Activated naive CD4-positive, alpha-beta T cell treated with anti-CD3 and anti-CD28 coated beads, Interleukin-2, amount 50 U/mL, for 16 hours (primary cell): ENCODE measurements around the gene FGD5.
"Not testable (repeated sequence)": the region's sequence is repeated elsewhere in the genome, so short reads cannot be mapped to it uniquely, and the experiment has no call there.

Source experiments
- DNase-seq: peaks from one replicate; pipeline ENCODE4 v3.0.0-alpha.2; 2020

The FGD5 gene

DNA sequence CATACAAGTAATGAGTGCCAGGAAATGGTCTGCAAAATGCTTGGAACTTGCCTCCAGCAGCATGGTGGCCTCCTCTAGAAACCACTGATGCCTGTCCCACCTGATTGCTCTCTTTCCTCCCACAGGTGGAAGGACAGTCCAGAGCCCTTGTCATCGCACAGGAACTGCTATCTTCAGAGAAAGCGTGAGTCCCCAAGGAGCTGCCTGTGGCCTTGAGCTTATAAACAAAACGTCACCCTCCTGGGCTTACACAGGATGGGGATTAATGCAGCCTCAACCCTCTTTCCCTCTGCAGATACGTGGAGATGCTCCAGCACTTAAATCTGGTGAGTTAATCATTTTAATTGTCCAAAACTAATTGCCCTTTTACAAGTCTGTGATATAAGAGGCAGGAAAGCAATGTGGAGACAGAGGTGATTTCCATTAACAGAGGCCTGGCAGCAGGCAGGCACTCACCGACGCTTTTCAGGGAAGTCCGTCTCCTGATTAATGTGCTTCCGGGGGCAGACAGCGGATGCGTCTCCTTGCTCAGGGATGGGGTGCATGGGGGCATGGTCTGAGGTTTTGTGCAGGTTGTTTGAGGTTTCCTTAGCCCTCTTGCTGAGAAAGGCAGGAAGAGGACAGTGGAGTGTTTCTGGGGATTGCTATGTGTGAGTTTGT, 61.8 kb downstream of the FGD5 start:
- no peak for DNase-seq

DNA sequence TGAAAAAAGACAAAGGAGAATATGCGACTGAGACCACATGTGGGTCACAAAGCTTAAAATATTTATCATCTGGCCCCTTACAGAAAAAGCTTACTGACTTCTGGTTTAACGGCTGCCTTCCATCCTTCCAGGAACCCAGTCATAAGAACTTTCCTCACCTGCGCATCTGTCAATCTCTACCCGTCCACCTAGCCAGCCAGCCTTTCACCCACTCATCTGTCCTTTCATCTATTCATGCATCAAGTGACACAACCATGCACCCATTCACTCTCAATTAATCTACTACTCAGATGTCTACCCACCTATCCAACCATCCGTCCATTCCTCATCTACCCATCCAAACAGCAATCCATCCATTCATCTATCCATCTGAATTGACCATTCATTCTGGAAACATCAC, 64.5 kb downstream of the FGD5 start:
- DNase-seq, result no peak

DNA sequence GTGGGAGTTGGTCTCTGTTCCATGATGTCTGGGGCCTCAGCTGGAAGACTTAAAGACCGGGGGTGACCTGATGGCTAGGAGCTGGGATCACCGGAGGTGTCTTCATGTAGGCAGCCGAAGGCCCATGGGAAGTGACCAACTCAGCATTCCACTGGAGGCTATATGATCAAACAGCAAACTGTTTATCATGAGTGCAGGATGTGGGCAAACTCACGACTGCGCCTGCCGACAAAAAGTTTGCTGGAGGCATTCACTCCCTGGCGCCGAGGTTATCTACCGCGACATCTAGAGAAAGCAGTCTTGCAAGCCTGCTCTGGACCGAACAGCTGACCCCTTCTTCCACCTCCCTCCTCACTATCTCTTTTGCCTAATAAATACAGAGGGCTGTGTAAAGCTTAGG, 65.9 kb downstream of the FGD5 start:
- peak; percentile 23 for DNase-seq

DNA sequence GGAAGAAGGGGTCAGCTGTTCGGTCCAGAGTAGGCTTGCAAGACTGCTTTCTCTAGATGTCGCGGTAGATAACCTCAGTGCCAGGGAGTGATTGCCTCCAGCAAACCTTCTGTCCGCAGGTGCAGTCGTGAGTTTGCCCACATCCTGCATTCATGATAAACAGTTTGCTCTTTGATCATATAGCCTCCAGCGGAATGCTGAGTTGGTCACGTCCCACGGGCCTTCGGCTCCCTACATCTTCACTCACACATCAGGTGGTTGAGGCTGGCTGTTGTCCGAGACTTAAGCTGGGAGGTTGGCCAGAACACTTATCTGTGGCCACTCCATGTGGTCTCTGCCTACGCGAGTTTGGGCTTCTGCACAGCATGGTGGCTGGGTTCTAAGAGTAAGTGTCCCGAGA, 66.5 kb downstream of the FGD5 start:
- no peak for DNase-seq

DNA sequence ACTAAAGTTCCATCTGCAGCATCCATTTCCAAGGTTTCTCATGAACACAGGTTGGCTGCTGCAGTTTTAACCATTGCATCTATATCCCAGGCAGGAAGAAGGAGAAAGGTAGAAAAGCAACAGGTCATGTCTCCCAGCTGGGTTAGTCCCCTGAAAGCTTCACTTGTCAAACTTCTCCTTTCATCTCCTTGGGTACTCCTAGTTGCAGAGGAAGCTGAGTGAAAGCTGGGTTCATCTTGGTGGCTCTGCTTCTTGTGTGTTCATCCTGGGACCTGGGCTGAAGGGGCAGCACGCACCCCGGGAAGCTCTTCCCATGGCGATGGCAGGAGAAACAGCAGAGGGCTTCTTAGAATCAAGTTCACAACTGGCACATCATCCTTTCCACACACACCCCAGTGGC, 67.3 kb downstream of the FGD5 start:
- DNase-seq, result no peak

DNA sequence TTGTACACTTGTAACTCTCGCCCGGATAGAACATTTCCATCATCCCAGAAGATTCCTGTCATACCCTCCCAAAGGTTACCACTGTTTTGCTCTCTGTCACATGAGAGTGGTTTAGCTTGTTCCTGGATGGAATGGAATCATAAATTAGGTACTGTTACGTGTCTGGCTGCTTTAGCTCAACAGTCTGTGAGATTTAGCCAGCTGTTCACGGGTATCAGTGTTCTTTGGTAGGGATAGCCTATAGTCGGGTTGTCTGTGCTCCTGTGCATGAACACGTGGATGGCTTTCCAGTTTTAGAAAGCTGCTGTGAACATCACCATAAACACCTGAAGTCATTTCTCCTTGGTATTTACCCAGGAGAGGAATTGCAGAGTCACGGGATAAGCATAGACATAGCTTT, 70.4 kb downstream of the FGD5 start:
- DNase-seq, result no peak

DNA sequence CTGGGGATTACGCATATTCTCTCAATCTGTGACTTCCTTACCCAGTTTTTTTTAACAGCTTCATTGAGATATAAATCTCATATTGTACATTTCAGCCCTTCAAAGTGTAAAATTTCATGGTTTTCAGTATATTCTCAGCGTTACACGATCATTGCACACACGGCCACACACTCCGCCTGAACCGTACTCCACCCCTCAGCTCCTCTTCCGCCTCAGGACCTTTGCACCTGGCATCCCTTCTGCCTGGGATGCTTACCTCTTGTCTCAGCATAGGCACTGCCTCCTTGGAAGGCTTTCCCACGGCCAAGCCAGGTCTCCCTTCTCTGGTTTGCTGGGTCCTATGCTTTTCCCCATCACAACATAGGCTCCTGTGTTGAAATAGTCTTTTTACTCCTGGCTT, 71.2 kb downstream of the FGD5 start:
- no peak for DNase-seq

DNA sequence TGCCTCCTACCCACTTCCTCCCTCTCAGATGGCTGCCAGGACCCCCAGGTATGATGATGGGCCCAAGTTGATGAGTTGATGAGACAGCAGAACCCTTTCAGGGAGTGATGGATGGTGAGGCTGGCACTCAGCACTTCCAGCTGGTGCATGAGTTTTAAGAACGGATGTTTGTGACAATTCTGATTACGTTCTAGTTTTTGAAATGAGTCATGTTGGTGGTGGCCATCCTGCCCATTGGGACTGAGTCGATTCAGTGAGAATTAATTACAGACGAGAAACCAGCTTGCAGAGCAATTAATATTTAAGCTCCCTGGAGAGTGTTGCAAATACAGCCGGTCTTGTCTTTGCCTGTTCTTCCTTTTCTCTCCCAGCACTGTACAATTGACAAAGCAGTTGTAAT, 71.7 kb downstream of the FGD5 start:
- no peak for DNase-seq

DNA sequence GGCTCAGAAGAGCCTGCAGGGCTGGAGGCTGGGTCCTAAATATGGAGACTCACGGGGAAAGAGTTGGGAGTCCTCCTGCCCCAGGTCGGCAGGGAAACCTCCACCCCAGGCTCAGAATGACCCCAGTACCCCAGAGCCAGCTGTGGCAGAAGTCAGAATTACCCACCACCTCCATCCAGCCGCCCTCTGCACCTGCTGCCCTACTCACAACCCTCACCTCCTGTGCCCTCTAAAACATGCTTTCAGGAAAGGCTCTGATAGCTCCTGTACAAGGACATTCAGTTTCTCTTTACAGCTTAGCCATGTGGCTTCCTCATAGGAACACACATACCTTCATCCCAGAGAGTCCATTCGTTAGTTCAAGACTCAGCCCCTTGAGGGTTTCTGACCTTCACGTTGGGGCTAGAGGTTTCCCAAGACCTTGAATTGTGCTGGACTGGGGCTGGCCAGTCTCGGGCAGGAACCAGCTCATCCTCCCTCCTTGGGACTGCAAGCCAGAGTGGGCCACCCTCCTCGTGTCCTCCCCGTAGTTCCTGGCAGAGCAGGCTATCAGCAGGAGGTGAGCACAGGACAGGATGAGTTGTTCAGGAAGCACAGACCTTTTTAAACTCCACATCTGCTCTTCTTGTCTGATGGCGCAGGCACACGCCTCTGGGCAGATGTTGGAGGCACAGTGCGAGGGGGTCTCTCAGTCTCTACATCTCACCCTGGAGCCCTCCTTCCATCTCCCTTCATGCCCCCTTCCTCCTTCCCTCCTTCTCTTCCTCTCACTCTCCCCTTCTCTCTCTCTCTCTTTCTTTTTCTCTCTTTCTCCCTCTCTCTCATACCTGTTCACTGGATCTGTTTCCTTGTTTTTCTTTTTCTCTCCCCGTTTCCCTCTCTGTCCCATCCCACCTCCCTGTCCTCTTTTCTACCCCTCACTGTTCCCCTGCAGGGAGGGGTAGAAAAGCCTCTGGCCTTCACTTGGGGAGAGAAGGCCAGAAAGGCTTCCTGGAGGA, 72.7 kb downstream of the FGD5 start:
- no peak for DNase-seq

DNA sequence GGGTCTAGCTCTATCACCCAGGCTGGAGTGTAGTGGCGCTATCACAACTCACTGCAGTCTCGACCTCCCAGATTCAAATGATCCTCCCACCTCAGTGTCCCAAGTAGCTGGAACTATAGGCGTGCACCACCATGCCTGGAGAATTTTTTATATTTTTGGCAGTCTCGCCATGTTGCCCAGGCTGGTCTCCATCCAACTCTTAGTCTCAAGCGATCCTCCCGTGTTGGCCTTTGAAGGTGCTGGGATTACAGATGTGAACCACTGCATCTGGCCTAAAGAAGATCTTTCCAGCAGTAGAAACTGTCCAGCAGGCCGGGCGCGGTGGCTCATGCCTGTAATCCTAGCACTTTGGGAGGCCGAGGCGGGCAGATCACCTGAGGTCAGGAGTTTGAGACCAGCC, 73.5 kb downstream of the FGD5 start:
- no peak for DNase-seq

DNA sequence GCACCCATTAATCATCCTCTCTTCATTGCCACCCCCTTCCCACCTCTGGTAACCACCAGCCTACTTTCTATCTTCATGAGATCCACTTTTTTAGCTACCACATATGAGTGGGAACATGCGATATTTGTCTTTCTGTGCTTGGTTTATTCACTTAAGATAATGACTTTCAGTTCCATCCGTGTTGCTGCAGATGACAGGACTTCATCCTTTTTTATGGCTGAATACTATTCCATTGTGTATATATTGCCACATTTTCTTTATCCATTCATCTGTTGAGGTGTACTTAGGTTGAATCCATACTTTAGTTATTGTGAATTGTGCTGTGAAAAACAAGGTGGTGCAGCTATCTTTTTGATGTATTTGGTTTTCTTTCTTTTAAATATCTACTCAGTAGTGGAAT, 75.3 kb downstream of the FGD5 start:
- DNase-seq, result no peak

DNA sequence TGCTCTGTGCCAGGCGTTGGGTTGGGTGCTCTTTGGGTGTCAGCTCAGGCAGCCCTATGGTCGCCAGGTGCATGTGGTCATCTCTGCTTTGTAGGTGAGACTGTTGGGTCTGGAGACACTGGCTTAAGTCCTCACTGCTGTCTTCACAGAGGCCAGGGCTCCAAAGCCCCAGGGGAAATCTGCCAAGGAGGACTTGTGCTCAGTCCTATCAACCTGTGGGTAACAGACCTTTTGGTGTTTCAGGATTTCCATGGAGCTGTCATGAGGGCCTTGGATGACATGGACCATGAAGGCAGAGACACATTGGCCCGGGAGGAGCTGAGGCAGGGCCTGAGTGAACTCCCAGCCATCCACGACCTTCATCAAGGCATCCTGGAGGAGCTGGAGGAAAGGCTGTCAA, 78.5 kb downstream of the FGD5 start:
- no peak for DNase-seq

DNA sequence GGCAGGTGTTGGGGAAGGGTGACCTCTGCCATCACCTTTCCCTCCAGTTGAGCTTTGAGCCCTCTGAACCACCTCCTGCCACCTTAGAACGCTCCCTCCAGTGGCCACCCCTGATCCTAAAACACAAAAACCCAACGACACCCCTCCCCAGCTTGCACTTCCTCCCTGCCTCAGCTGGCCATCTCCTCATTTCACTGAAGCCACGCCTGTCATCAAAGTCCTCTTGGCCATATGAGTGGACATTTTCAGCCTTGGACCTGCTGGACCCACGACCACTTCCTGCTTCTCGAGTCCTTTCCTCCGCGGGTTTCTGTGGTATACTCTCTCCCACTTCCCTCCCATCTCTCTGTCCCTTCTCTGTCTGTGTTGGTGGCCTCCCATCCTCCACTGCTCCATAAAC, 80.2 kb downstream of the FGD5 start:
- DNase-seq, result no peak

DNA sequence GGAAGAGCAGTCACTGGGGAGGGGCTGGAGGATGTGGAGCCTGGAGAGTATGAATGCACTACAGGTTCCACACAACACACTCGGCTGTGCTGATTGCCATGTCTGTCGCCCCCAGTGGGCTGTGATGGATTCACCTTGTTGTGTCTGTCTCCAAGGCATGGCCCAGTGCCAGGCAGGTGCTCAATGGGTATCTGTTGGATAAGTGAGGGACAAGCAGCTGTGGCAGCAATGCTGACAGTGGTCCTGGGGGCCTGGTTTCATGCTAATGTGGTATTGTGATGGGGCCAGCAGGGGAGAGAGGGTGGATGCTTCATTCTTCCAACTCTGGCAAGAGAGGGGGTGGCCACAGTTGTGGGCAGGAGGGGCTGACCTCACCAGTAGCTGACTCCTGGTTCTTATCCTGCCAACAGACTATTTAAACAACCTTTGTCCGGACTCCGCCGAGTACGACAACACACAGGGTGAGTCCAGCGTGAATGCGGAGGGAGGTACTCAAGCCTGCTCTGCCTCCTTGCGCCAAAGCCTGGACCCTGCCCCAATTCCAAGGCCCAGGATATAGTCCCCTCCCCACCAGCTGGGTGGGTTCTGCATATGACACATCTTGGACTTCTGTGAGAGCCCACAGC, 81.3 kb downstream of the FGD5 start:
- DNase-seq, result no peak

DNA sequence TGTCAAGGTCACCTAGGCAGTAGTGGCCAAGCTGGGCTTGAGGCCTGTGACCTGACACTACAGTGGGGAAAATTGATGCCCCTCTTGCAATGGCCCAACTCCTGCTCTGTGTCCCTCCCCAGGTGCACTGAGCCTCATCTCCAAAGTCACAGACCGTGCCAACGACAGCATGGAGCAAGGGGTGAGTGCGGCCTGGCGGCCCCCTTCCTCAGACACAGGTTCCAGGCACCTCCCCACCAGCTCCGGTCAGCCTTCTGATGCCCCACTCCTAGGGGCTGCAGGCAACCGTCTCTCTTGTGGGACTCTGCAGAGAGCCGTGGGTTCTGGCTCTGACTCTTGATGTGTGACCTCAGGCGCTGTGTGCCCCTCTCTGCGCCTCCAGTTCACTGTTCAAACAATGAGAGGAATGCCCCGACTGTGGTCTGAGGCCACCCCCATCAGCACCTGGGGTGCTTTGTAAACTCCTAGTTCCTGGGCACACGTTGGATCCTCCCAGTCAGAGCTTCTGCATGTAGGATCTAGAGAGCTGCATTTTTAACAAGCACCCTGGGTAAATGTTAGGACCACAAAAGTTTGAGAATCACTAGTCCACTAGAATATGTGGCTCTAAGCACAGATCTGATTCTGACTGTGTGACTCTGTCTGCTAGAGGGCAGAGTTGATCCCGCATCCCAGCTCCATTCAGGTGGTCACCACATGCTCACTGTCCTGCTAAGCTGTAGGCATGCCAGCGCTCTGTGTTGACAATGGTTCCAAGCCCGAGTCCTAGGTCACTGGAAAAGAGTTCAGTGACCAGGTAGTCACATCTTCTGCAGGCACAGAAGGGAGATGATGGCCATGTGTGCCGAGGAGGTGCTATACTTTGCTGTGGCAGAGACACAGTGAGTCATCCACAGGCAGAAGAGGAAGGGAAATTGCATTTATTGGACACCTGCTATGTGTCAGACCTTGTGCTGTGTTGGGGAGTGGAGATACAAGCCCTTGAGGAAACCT, 82.4 kb downstream of the FGD5 start:
- no peak for DNase-seq

DNA sequence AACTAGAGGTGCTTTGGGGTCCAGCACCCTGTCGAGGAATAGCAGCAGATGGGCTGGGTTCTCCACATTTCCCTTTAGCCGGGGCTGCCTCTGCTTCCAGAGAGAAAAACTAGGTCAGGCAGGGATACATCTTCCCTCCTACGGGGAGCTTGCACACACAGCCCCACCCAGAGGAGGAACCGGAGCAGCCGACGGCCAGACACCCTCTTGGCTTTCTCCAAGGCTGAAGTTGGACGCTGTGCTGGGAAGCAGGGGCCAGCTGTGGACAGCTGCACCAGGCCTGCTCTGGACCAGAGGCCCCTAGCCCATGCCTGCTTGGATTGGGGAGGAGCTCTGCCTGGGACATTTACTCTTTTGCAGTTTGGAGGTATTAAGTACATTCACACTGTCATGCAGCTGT, 84.0 kb downstream of the FGD5 start:
- DNase-seq, result no peak

DNA sequence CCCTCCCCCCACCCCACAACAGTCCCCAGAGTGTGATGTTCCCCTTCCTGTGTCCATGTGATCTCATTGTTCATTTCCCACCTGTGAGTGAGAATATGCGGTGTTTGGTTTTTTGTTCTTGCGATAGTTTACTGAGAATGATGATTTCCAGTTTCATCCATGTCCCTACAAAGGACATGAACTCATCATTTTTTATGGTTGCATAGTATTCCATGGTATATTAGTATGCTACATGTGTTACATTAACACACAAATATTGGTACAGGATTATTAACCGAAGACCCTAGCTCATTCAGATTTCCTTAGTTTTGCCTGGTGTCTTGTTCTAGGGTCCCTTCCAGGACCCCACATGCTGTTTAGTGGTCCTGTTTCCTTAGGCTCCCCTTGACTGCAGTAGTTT, 84.7 kb downstream of the FGD5 start:
- DNase-seq, result not testable (repeated sequence)

DNA sequence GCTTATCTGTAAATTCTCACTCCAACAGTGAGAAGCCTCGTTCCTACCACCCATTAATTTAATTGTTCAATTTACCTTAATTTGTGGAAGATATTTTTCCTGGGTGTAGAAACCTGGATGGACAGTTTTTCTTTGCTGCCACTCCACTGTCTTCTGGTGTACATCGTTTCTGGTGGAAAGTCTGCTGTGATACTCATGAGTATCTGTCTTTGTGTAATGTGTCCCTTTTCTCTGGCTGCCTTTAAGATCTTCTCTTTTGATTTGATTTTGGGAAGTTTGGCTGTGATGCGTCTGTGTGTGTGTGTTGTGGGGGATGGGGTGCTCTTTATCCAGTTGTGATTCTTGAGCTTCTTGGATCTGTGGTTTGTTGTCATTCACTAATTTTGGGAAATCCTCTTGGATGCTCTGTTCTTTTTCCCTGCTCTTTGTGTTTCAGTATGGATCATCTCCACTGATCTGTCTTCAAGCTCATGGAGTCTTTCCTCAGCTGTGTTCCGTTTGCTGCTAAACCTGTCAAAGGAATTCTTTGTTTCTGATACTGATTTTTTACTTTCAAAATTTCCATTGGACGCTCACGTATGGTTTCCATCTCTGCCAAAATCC, 86.4 kb downstream of the FGD5 start:
- no peak for DNase-seq

DNA sequence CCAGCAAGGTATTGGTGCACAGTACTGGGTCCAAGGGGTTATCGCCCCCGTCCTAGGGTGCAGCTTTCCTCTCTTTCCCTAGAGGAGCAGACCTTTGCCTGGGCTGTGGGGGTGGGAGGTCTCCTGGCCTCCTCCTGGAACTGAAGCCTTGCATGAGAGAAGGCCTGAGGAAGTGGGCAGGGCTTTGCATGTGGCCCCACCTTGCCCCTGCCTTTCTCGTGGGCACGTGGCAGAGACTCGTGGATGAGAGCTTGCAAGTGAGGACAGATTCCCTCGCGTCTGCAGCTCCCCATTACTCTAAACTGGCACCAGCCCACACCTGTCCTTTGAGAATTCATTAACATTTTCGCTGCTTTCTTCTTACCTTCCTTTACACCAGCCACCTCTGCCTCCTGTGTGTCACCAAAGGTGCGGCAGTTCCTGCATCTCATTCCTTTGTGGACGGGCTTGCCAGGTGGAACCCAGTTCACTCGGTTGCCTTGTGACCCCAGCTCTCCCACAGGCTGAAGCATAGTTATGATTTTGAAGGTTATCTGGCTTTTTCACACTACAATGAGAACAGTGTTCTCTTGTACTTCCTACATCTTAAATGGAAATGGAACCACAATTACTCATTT, 87.7 kb downstream of the FGD5 start:
- no peak for DNase-seq

DNA sequence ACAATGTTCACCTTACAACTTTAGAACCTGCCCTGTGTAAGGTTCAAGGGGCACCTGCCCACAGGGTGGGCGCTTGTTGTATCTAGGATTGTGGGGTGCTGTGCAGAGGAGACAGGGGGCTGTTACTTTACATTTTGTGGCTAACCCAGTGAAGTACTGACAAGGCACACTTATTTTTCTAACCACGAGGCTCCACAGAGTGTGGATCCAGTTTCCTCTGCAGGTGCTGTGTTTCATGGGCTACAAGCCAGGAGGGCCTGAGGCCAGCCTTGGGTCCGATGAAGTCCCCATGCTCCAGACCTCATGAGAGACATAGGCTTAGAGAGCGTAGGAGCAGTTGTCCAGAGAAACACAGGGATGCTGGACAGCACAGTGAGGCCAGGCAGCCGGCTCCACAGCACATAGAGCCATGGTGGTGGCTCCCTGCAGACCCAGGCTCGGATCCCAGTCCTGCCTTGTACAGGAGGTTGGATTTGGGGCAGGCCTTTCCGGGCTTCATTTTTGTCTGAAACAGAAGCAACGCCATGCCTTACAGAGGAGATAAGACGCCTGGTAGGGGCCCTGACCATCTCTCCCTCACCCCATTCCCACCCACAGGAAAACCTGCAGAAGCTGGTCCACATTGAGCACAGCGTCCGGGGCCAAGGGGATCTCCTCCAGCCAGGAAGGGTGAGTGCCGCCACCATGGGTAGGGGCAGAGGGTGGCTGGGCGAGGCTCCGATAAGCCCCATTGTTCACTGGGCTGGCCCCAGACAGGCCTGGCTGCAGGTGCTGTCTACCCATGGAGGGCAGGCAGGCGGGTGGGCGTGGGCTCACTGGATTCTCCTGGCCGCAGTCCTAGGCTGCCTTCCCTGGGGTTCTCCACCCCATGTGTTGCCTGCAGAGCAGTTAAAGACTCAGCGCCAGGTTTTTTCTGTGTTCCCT, 88.5 kb downstream of the FGD5 start:
- DNase-seq, result no peak

DNA sequence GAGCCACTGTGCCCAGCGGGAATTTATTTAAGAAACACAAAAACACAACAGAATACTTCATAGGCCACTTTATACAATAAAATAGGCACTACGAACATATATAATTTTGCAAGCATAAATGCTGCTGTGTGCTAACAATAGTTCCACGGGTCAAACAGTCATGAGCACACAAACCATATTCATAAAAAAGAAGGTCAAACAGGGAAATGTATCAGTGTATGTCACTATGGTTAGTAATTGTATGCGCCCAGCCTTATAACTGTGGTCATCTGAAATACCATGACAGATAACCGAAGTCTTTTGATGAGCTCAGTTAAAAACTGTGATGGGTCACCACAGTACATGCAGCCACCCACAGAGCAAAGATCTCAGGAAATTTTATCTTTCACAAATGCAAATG, 90.5 kb downstream of the FGD5 start:
- no peak for DNase-seq
